K562 (cell line): ENCODE data around the gene PIK3R4. TPM values are rescaled to one million over a fixed set of nuclear protein-coding genes. Genes with fewer than 3 reads are reported as not detected.

Experiments used
- ETV1 ChIP-seq: fragments of 450-650 bp; conservative IDR thresholded peaks from 2 replicates; pipeline ENCODE4 v1.6.1; 2016; ENCODE audit warnings: missing genetic modification characterization, control low read depth, low read depth, missing compliant biosample characterization
- ID3 ChIP-seq, 2 experiments: fragments of 250-450 bp in 1 of 2; fragments of 450-650 bp in 1 of 2; sonication (Bioruptor Pico) in 1 of 2; IDR thresholded peaks; 2 replicates each; pipeline versions ENCODE4 v1.6.1 to v1.8.0; 2016 to 2021; ENCODE audit warnings: mild to moderate bottlenecking in 2 of 2, moderate library complexity in 2 of 2, missing compliant biosample characterization in 1 of 2, missing genetic modification characterization in 1 of 2
- KDM4B ChIP-seq, 2 experiments: fragments of 450-650 bp in 1 of 2; sonication (generic) in 1 of 2; IDR thresholded peaks; 2 replicates each; pipeline ENCODE4 v1.6.1; 2016 to 2017; ENCODE audit warnings: borderline replicate concordance in 2 of 2, antibody characterized with exemption in 1 of 2, low read depth in 1 of 2, mild to moderate bottlenecking in 1 of 2
- LCOR ChIP-seq: sonication (generic); formaldehyde crosslinking; IDR thresholded peaks from 2 replicates; pipeline ENCODE4 v1.8.0; 2022; ENCODE audit warnings: mild to moderate bottlenecking, missing genetic modification reagents
- NFATC3 ChIP-seq: fragments of 450-650 bp; IDR thresholded peaks from 2 replicates; pipeline ENCODE4 v1.6.1; 2017; ENCODE audit warnings: mild to moderate bottlenecking
- NR2C1 ChIP-seq, 2 experiments: fragments of 450-650 bp; IDR thresholded peaks; 2 replicates each; pipeline ENCODE4 v1.6.1; 2017; ENCODE audit warnings: mild to moderate bottlenecking in 2 of 2, antibody characterized with exemption in 1 of 2, inconsistent platforms in 1 of 2, missing compliant biosample characterization in 1 of 2, missing genetic modification characterization in 1 of 2
- SMARCA5 ChIP-seq: fragments of 450-650 bp; IDR thresholded peaks from 2 replicates; pipeline ENCODE4 v1.6.1; 2016
- SNIP1 ChIP-seq: fragments of 450-650 bp; IDR thresholded peaks from 2 replicates; pipeline ENCODE4 v1.7.1; 2017; ENCODE audit warnings: low read depth, mild to moderate bottlenecking
- TAF15 ChIP-seq: fragments of 200-400 bp; formaldehyde crosslinking; IDR thresholded peaks from 2 replicates; pipeline ENCODE4 v1.6.1; 2017; ENCODE audit warnings: mild to moderate bottlenecking, low read depth, low read length, moderate library complexity
- TFE3 ChIP-seq: fragments of 450-650 bp; formaldehyde crosslinking; IDR thresholded peaks from 2 replicates; pipeline ENCODE4 v1.4.0; 2020; ENCODE audit warnings: mild to moderate bottlenecking, mixed read lengths
- ZBTB2 ChIP-seq: fragments of 450-650 bp; IDR thresholded peaks from 2 replicates; pipeline ENCODE4 v1.6.1; 2016; ENCODE audit warnings: antibody characterized with exemption
- ZNF140 ChIP-seq: fragments of 250-450 bp; sonication (Bioruptor Pico); IDR thresholded peaks from 2 replicates; pipeline ENCODE4 v1.8.0; 2021; ENCODE audit warnings: moderate library complexity, mild to moderate bottlenecking, inconsistent platforms
- ZNF318 ChIP-seq, 2 experiments: fragments of 450-650 bp; IDR thresholded peaks; 2 replicates each; pipeline ENCODE4 v1.6.1; 2016; ENCODE audit warnings: mild to moderate bottlenecking in 2 of 2, borderline replicate concordance in 1 of 2, low read depth in 1 of 2, moderate library complexity in 1 of 2
- ZNF551 ChIP-seq: fragments of 250-450 bp; sonication (Bioruptor Pico); IDR thresholded peaks from 2 replicates; pipeline ENCODE4 v1.5.0; 2021; ENCODE audit warnings: mild to moderate bottlenecking, moderate library complexity
- polyA plus RNA-seq, 8 experiments: library from polyadenylated mRNA; depleted of rRNA in 4 of 8; stranded (reverse) in 5 of 8; unstranded in 3 of 8; fragments of >200 nt; fragmentation: Nextera tagmentation in 2 of 8; fragmentation: Illumina TruSeq in 1 of 8; extraction: Ambion mirVana in 2 of 8; extraction: Trizol in 1 of 8; gene quantifications; 2 replicates each; pipeline versions ENCODE4 v1.2.1 to v1.2.3, GENCODE V29; 2011 to 2014; ENCODE audit warnings: inconsistent platforms in 1 of 8, missing spikeins in 1 of 8
- total RNA-seq, 7 experiments: library from RNA; depleted of rRNA in 6 of 7; stranded (reverse); fragments of >200 nt in 6 of 7; fragmentation: Illumina TruSeq in 2 of 7; extraction: Trizol in 2 of 7; gene quantifications; 2 replicates each; pipeline versions ENCODE4 v1.2.1 to v1.2.3, GENCODE V29; 2011 to 2021; ENCODE audit warnings: low replicate concordance in 1 of 7

The PIK3R4 gene
- total and polyA plus RNA-seq, 9 of the 15 experiments (the other 6 are each of a cell fraction or from before 2014, with no cell fraction given), result 20.6 to 45.8 (median 26.0) TPM

- TF ChIP-seq KDM4B (IDR thresholded peaks at IDR 0.05; ENCODE audit: borderline replicate concordance in 2 of 2, low read depth in 1 of 2), result peak in 1 of 2 experiments; percentile 38; a peak in 1 of 4 replicates
- TF ChIP-seq TFE3 (CRISPR knock-in tag), result no peak
- TF ChIP-seq SNIP1, result no peak
- no peak for TF ChIP-seq ZNF318 (IDR thresholded peaks at IDR 0.05; ENCODE audit: borderline replicate concordance in 1 of 2, low read depth in 1 of 2)
- TF ChIP-seq ID3 (CRISPR knock-in tag; IDR thresholded peaks at IDR 0.05), result no peak
- no peak for TF ChIP-seq ID3 (tag; IDR thresholded peaks at IDR 0.05)
- no peak for TF ChIP-seq TAF15
- TF ChIP-seq LCOR (CRISPR knock-in tag), result peak; percentile 22; the same call in 1 of the 2 replicates
- TF ChIP-seq ZNF551 (CRISPR knock-in tag), result no peak
- no peak for TF ChIP-seq ZNF140
- TF ChIP-seq NR2C1 (IDR thresholded peaks at IDR 0.05), result no peak
- no peak for TF ChIP-seq NR2C1 (tag; IDR thresholded peaks at IDR 0.05)
- TF ChIP-seq ETV1 (tag), result peak; percentile 52; the same call in 1 of the 2 replicates
- TF ChIP-seq ZBTB2, result no peak
- TF ChIP-seq SMARCA5, result no peak
- no peak for TF ChIP-seq NFATC3
Measured at GRCh38 chr3:130746246-130747039, at the start of gene PIK3R4 (continued).
